ENCODE results near the gene NR1H2.
"Not testable (repeated sequence)": the region's sequence is repeated elsewhere in the genome, so short reads cannot be mapped to it uniquely, and the experiment has no call there.

The NR1H2 gene

DNA sequence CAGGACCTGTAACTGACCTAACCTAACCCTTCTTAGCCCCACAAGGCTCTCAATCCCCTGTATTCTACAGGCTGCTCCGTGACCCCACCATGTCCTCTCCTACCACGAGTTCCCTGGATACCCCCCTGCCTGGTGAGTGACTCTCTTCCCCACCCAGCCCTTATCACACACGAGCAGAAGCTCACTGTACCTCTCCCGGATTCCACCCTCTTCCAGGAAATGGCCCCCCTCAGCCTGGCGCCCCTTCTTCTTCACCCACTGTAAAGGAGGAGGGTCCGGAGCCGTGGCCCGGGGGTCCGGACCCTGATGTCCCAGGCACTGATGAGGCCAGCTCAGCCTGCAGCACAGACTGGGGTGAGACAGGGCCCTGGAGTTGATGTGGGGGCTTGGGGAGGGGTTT is 1.3 kb downstream of the NR1H2 start:
- no peak for DNase-seq

DNA sequence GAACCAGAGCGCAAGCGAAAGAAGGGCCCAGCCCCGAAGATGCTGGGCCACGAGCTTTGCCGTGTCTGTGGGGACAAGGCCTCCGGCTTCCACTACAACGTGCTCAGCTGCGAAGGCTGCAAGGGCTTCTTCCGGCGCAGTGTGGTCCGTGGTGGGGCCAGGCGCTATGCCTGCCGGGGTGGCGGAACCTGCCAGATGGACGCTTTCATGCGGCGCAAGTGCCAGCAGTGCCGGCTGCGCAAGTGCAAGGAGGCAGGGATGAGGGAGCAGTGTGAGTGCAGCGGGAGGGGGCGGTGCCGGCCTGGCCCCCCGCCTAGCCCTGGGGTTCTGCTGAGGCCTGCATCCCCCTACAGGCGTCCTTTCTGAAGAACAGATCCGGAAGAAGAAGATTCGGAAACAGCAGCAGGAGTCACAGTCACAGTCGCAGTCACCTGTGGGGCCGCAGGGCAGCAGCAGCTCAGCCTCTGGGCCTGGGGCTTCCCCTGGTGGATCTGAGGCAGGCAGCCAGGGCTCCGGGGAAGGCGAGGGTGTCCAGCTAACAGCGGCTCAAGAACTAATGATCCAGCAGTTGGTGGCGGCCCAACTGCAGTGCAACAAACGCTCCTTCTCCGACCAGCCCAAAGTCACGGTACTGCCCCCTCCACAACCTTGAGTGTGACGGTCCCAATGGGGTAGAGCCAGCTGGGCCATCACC is 2.1 kb downstream of the NR1H2 start:
- no peak for DNase-seq

DNA sequence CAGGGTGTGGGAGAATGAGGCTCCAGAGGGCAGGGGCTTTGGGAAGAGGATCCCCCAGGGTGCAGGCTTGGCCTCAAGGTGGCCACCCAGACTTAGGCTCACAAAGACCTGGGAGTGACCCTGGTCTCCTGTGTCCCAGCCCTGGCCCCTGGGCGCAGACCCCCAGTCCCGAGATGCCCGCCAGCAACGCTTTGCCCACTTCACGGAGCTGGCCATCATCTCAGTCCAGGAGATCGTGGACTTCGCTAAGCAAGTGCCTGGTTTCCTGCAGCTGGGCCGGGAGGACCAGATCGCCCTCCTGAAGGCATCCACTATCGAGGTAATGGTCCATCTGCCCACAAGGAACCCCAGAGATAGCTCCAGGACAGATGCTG is 2.6 kb downstream of the NR1H2 start:
- no peak for DNase-seq

DNA sequence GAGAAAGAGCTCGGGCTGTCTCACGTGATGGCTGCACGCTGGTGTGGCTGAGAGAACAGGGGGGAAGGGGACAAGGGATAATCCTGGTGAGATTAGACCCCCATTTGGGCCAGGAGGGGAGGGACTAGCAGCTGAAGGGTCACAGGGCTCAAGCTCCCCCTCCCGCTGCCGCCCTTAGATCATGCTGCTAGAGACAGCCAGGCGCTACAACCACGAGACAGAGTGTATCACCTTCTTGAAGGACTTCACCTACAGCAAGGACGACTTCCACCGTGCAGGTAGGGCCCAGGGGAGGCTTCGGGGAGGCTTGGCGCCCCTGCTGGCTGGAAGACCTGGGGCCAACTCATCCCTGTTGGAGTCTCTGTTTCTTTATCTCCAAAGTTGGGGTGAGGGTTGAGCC is 3.3 kb downstream of the NR1H2 start:
- DNase-seq = no peak

DNA sequence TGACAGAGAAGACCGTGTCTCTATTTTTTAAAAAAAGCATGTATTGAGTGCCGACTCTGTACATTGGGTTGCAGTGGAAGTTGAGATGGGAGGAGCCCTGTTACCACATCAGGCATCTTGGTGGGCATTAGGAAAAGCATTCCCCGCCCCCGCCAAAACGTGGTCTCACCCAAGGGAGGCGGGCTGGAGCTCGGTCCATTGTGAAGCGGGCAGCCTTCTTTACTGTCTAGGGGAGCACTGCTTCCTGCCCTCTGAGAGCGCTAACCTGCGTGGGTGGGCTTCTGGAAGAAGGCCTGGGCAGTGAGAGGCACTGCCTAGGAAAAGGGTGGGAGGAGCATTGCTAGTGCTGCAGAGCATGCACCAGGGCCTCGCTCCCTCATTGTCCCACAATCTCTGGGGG is 3.9 kb downstream of the NR1H2 start:
- no peak for DNase-seq

DNA sequence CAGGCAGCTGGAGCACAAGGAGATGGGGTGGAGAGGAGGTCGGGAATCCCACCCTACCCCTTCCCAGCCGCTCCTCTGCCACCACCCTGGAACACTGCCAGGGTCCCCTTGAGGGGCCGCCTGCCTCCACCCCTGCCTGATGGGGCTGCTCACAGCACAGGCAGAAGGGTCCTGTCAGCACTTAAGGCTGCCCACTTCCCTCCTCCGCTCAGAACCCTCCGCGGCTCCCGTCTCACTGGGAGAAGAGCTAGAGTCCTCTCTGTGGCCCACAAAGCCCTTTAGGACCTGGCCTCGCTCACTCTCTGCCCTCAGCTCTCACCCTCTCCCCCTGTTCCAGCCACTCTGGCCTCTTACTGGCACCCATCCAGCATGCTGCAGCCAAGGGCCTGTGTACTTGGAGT is 4.5 kb downstream of the NR1H2 start:
- DNase-seq = peak in 1 of 51 donors; percentile 10

DNA sequence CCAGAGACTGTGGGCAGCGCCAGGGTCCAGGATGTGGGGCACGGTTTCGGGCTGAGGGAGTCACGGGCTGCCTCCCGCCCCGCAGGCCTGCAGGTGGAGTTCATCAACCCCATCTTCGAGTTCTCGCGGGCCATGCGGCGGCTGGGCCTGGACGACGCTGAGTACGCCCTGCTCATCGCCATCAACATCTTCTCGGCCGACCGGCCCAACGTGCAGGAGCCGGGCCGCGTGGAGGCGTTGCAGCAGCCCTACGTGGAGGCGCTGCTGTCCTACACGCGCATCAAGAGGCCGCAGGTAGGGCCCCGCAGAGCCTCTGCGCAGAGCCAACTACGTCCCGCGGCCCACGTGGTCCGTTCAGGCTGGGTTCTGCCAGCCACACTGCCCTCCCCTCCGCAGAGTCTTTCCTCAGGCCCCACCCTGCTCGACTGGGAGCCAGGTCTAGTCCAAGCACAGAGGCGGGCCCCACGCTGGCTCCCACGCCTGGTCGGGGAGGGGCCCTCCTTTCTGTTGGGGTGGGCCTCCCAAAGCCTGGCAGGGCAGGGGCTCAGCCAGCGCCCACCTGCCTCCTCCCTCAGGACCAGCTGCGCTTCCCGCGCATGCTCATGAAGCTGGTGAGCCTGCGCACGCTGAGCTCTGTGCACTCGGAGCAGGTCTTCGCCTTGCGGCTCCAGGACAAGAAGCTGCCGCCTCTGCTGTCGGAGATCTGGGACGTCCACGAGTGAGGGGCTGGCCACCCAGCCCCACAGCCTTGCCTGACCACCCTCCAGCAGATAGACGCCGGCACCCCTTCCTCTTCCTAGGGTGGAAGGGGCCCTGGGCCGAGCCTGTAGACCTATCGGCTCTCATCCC is 5.8 kb downstream of the NR1H2 start:
- DNase-seq = no peak

DNA sequence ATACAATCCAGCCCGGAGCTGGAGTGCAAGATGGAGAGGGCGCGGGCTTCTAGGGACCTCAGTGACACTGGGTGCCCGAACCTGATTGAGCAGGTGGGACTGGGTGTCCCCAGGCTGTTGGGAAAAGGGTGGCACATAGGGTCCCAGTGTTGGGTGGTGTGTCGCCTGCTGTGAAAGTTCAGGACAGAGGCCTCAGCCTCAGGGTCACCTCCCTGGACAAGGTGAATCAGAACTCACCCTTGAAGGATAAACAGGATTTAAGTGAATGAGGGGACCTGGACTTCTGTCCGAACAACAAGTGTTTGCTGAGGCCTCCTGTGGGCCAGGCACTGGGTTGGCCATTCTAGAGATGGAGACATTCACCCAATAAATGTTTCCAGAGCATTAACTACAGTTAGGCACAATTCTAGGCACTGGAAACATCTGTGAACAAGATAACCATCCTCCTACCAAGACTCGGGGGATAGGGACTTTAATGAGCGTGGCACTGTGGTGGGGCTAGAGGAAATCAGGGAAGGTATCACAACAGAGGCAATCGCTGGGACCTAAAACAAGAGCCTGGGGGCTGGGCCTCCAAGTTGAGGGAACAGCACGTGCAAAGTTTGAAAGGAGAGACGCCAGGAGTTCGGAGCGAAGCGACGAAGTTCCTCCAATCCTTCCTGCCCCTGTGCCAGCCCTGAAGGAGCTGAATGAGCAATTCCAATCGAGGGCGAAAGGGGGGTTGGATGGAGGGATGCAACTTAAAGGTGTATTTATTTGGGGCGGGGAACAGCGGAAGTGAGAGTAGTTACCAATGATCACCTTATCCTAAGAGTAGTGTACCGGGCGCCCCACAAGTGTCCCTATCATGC is 7.0 kb downstream of the NR1H2 start:
- DNase-seq = peak in 1 of 51 donors; percentile 23

DNA sequence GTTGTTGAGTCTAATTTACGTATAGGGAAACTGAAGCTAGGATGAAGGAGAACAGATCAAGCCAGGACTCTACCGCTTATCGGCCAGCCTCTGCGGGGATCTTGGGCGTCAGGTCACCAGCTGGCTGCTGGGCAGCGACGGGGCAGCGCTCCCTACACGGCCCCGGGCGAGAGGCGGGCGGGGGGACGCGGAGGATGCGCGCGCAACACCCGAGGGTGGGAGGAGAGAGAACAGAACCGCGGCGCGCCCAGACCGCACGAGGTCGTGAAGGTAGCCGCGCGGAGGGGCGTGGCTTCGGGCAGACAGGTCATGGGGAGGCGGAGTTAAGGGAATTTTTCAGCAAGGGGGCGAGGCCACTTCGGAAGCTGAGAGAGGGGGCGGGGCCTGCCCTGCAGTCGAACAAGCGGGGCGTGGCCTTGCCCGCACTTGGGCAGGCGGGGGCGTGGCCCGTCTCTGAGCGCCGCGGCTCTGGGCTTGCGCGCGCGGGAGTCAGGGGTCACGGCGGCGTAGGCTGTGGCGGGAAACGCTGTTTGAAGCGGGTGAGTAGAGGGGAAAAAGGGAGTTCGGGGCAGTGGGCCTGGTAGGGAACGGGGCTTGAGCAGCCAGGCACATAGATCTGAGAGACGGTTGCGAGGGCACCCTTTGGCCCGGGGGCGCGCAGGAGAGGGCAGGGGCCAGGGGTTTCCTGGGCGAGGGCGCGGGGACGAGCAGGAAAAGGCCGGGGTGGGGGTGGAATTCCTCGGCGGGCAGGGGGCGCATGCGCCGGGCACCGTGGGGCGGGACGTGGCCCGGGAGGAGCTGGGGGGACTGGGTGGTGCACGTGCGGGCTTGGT is 7.8 kb downstream of the NR1H2 start, which contains the start of gene POLD1:
POLD1 (plus strand) TSS at position 496 of the 833 bp plus-strand sequence. CDS start 14,505 bp downstream, outside the sequence.
- peak; percentile 41 to 97 (median 89) for DNase-seq

DNA sequence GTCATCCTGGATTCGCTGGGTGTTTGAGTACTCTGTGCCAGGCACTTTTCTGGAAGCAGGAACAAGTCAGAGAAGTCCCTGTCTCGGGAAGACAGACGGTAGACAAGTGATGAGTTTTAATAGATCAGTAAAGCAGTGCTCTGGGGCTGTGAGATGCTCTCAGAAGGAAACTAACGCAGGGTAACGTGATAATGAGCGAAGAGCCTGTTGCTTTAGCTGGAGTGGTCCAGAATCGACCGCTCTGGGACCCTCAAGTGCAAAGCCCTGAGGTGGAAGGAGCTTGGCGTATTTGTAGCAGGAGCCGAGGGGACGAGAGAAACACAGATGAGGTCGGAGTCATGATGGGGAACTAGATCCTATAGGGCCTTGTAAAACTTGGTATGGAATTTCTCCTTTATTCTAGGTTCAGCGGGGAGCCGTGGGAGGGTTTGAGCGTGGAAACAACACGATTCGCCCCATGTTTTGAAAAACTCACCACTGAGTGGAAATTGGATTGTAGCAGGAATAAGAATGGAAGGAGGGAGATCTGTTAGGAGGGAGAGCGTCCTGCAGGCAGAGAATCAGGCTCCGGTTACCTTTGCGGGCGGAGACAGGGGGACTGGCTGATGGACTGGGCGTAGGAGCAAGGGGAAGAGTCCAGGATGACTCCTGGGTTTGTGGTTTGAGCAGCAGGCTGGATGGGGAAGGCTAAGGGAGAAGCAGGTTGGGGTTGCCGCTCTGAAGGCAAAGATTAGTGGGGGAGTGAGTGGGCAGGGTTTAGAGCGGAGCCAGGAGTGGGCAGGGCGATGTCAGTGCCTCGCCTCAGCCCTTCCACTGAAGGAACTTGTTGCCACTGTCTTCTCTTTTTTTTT is 8.7 kb downstream of the NR1H2 start:
- DNase-seq = no peak

DNA sequence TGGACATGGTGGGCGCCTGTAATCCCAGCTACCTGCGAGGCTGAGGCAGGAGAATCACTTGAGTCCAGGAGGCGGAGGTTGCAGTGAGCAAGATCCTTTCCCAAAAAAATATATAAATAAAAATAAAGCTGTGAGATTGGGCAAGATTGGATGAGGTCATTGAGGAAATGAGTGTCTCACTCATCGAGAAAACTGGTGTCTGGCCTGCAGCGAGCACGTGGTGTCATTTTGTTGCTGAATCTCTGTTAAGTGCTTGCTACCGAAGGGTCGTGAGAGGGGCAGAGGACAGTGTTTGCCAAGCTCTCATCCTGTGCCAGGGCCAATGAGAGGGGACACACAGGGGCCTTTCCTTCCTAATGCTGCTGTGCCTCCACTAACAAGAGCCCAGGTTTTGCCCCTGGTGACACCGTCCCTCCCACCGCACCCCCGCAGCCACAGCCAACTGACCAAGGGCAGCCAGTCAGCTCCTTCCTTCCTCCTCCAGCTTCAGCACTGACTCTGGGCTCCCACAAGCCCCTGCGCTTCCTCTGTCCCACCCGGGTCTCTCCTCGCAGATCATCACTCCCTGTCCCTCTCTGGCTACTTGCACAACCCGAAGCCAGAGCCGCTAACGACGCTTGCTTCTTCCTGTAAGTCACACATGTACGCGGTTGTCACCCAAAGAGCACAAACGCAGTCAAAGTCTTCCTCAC is 11.1 kb downstream of the NR1H2 start:
- DNase-seq = peak in 15 of 51 donors; percentile 4 to 51 (median 16)

DNA sequence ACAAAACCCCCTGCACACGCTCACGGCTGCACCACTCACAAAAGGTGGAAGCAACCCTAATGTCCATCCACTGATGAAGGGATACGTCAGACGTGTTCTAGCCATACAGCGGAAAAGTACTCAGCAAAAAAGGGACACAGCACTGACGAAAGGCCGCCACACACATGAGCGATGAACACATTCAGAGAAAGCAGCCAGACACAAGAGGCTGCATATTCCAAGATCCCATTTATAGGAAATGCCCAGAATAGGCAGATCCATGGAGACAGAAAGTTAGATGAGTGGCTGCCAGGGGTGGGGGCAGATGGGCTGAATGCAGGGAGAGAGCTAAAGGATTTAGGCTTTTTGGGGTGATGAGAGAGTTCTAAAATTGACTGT is 11.6 kb downstream of the NR1H2 start:
- DNase-seq = peak in 1 of 51 donors; percentile 51

DNA sequence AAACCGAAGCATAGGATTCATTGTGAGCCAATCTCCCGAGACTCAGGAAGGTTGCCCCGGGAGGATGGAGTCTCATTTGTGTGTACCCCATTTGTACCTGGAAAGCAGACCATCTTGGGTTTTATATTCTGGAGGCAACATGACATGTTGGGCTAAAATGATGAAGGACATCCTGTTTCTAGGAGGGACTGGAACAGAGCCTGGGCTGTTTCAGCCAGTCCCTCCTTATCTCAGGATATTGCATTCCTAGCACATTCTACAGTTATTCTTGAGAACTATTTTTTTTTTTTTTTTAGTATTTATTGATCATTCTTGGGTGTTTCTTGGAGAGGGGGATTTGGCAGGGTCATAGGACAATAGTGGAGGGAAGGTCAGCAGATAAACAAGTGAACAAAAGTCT is 14.0 kb downstream of the NR1H2 start:
- not testable (repeated sequence) for DNase-seq

DNA sequence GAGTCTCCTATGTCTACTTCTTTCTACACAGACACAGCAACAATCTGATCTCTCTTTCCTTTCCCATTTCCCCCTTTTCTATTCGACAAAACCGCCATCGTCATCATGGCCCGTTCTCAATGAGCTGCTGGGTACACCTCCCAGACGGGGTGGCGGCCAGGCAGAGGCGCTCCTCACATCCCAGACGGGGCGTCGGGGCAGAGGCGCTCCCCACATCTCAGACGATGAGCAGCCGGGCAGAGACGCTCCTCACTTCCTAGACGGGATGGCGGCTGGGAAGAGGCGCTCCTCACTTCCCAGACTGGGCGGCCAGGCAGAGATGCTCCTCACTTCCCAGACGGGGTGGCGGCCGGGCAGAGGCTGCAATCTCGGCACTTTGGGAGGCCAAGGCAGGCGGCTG is 14.7 kb downstream of the NR1H2 start:
- DNase-seq = not testable (repeated sequence)

DNA sequence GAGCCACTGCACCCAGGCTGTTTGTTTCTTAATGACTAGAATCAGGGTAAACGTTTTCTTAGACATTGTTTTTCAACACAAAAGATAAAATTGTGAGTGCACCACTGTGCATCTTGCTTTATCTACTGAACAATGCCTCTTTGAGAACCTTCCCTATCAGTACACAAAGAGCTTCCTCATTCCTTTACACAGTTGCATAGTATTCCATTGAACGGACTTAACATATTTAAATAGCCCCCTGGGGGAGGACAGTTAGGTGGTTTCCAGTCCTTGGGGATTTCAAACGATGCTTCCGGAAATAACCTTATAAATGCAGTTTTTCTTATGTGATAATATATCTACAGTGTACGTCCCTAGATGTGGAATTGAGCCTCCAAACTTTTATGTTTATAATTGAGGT is 16.5 kb downstream of the NR1H2 start:
- DNase-seq = no peak

DNA sequence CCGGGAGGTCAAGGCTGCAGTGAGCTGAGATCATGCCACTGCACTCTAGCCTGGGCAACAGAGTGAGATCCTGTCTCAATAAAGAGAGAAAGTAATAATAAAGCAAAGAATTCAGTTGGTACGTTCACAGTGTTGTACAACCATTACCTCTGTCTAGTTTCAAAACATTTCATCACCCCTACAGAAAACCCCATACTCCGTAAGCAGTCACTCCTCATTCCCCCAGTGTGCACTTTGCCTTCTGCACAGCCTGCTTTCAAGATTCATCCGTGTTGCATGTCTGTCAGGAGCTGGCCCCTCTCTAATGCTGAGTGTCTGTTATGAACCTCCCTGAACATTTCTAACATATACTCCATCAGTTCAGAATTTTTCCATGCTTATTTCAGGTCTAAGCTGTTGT is 17.3 kb downstream of the NR1H2 start:
- no peak for DNase-seq

DNA sequence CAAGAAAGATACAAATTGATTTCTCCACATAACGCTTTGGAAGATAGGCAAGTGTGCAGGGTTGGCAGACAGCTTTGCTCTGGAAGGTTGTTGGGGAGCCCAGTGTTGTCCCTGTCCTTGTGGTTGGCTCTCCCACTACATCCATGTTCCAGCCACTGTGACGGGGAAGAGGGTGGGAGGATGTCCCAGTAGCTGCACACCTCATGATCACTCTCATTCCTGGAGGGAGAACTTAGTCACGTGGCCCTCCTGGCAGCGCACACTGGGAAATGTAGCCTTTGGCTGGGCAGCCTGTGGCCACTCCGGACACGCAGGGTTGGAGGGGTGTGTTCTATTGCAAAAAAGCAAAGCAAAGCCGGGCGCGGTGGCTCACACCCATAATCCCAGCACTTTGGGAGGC is 17.8 kb downstream of the NR1H2 start:
- no peak for DNase-seq

DNA sequence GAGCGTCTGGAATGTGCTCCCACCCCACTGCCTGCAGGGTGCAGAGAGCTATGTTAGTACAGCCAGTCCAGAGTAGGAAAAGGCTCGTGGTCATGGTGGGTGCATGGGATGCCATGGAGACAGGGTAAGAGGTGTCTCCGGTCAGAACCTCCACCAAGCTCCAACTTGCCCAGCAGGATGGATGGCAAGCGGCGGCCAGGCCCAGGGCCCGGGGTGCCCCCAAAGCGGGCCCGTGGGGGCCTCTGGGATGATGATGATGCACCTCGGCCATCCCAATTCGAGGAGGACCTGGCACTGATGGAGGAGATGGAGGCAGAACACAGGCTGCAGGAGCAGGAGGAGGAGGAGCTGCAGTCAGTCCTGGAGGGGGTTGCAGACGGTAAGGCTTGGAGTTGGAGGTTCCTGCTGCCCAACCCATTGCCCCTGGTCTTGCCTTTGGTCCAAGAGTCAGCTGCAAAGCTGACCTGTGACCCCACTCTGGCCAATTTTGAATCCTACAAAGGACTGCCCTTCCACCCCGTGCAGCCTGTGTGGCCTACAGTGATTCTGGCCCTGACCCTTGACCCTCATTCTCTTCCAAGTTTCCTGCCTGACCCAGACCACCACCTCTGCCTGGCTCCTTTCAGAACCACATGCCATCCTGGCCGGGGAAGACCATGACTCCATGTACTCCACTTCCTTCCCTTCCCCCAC is 22.6 kb downstream of the NR1H2 start:
- no peak for DNase-seq

DNA sequence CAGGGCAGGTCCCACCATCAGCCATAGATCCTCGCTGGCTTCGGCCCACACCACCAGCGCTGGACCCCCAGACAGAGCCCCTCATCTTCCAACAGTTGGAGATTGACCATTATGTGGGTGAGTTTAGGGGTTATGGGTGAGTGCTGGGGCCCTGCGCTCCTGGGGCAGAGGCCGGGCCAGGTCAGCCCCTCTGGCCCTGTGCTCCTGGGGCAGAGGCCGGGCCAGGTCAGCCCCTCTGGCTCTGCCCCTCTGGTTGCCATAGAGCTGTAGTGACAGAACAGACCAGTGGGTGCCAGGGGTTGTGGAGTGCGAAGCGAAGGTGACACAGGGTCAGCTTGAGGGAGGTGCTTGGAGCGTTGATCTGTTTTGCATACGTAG is 23.1 kb downstream of the NR1H2 start:
- DNase-seq = no peak
